Colonic mucosa (tissue), 4 donors: ENCODE measurements around the gene ERFE. TPM values are rescaled to one million over a fixed set of nuclear protein-coding genes. Genes with fewer than 3 reads are reported as not detected.

Experiments used
- DNase-seq: peaks from one replicate; pipeline ENCODE4 v3.0.0-alpha.2; 2020
- H3K27ac ChIP-seq: fragments of 200-600 bp; one replicate; pipeline ENCODE4 v1.8.0; 2021
- H3K27me3 ChIP-seq: fragments of 200-600 bp; one replicate; pipeline ENCODE4 v1.8.0; 2021
- H3K36me3 ChIP-seq: fragments of 200-600 bp; one replicate; pipeline ENCODE4 v1.8.0; 2021
- H3K4me1 ChIP-seq: fragments of 200-600 bp; one replicate; pipeline ENCODE4 v1.8.0; 2021; ENCODE audit warnings: mild to moderate bottlenecking
- H3K4me3 ChIP-seq: fragments of 200-600 bp; one replicate; pipeline ENCODE4 v1.8.0; 2021
- H3K9ac ChIP-seq, 2 donors: one replicate each; pipeline ENCODE4 v1.7.0; 2013; ENCODE audit warnings: control low read depth in 2 of 2, low read depth in 2 of 2, low read length in 2 of 2
- H3K9me3 ChIP-seq: fragments of 200-600 bp; one replicate; pipeline ENCODE4 v1.8.0; 2021
- CTCF ChIP-seq: fragments of 200-600 bp; IDR thresholded peaks from one replicate; pipeline ENCODE4 v1.8.0; 2022; ENCODE audit warnings: antibody characterized with exemption, mild to moderate bottlenecking
- intact Hi-C: fragments of 100-400 bp; cut with DNase I; formaldehyde crosslinking; loops from one replicate; pipeline ENCODE4 v1.14.1; 2022
- total RNA-seq, 2 donors: library from RNA; stranded (reverse); fragmentation: NEBNext Ultra II Directional in 1 of 2; extraction: Animal tissue kit (Norgen Biotek cat#: 25700) in 1 of 2; gene quantifications; one replicate each; pipeline ENCODE4 v1.2.1, GENCODE V29; 2021
- donor health status: healthy.
- donor health status: DM: no; HTN: no; CAD: no.
- donor health status: DM: no; HTN: no; CAD: no.

Gene ERFE
- total RNA-seq, 2 donors from 2014 or later = 0.50 TPM; not detected in 1

GRCh38 chr2:238150686-238151085 lies 8.1 kb upstream of the ERFE start:
- Histone ChIP-seq H3K27ac (no peak overlapping the region), H3K27me3 (no peaks in the 10 kb centered on the region), H3K4me3 (no peak overlapping the region), H3K9me3 (no peaks in the 10 kb centered on the region), H3K36me3 (no peaks in the 10 kb centered on the region), H3K4me1 (no peaks in the 10 kb centered on the region), H3K9ac (no peak overlapping the region)
- DNase-seq = no peak
- no peak for TF ChIP-seq CTCF
- intact Hi-C loops = no loop called here

GRCh38 chr2:238151205-238151604 lies 7.6 kb upstream of the ERFE start:
- H3K27ac ChIP-seq = no peak overlapping the region
- H3K9ac ChIP-seq = no peak overlapping the region
- DNase-seq = no peak
- H3K36me3 ChIP-seq = no peaks in the 10 kb centered on the region
- H3K27me3 ChIP-seq = no peaks in the 10 kb centered on the region
- no peak overlapping the region for H3K4me3 ChIP-seq
- no peaks in the 10 kb centered on the region for H3K9me3 ChIP-seq
- intact Hi-C loops = no loop called here
- no peak for TF ChIP-seq CTCF
- no peaks in the 10 kb centered on the region for H3K4me1 ChIP-seq

GRCh38 chr2:238151628-238152235 lies 7.0 kb upstream of the ERFE start:
- no peaks in the 10 kb centered on the region for H3K27me3 ChIP-seq
- H3K9me3 ChIP-seq = no peaks in the 10 kb centered on the region
- H3K27ac ChIP-seq = no peak overlapping the region
- no peaks in the 10 kb centered on the region for H3K4me1 ChIP-seq
- DNase-seq = no peak
- H3K36me3 ChIP-seq = no peaks in the 10 kb centered on the region
- no peak overlapping the region for H3K9ac ChIP-seq
- intact Hi-C loops = no loop called here
- TF ChIP-seq CTCF = no peak
- H3K4me3 ChIP-seq = no peak overlapping the region

- TF ChIP-seq CTCF = no peak
- Histone ChIP-seq H3K9me3 (no peaks in the 10 kb centered on the region), H3K36me3 (no peaks in the 10 kb centered on the region), H3K4me1 (no peaks in the 10 kb centered on the region), H3K27me3 (no peaks in the 10 kb centered on the region), H3K27ac (no peak overlapping the region), H3K9ac (no peak overlapping the region), H3K4me3 (no peak overlapping the region)
- intact Hi-C loops = no loop called here
- no peak for DNase-seq
Observed at GRCh38 chr2:238152771-238153688, 5.7 kb upstream of the ERFE start.

GRCh38 chr2:238154570-238154969 lies 4.2 kb upstream of the ERFE start:
- DNase-seq = no peak
- H3K36me3 ChIP-seq = no peaks in the 10 kb centered on the region
- H3K4me3 ChIP-seq = no peak overlapping the region

More at GRCh38 chr2:238154570-238154969, 4.2 kb upstream of the ERFE start:
- Histone ChIP-seq H3K27me3 (peaks cover 5% of the 10 kb centered on the region), H3K4me1 (no peaks in the 10 kb centered on the region), H3K9ac (no peak overlapping the region), H3K27ac (no peak overlapping the region), H3K9me3 (no peaks in the 10 kb centered on the region)
- no peak for TF ChIP-seq CTCF
- intact Hi-C loops = no loop called here
